ENCODE data around the gene CORO7.

CORO7 gene

GRCh38 chr16:4378161-4378666 lies 38.2 kb downstream of the CORO7 start:
- peaks cover 41% of the 10 kb centered on the region; the same call in 1 of the 2 replicates for H3K4me1 ChIP-seq (ENCODE audit: insufficient read depth, low read length)
- no peaks in the 10 kb centered on the region for H3K9me3 ChIP-seq (ENCODE audit: control insufficient read depth, insufficient read depth, low read length)
- no peak overlapping the region for H3K9ac ChIP-seq (ENCODE audit: low read depth, low read length)
- H3K36me3 ChIP-seq (ENCODE audit: insufficient read depth, low read length), result no peaks in the 10 kb centered on the region; the same call in 1 of the 2 replicates

- Histone ChIP-seq H3K4me1 (ENCODE audit: insufficient read depth, low read length) (peaks cover 46% of the 10 kb centered on the region), H3K36me3 (ENCODE audit: insufficient read depth, low read length) (no peaks in the 10 kb centered on the region; the same call in 1 of the 2 replicates), H3K9me3 (ENCODE audit: control insufficient read depth, insufficient read depth, low read length) (no peaks in the 10 kb centered on the region), H3K9ac (ENCODE audit: low read depth, low read length) (no peak overlapping the region)
Observed at GRCh38 chr16:4377573-4378154, 38.7 kb downstream of the CORO7 start.

GRCh38 chr16:4376893-4377572 lies 39.4 kb downstream of the CORO7 start:
- peaks cover 48% of the 10 kb centered on the region for H3K4me1 ChIP-seq (ENCODE audit: insufficient read depth, low read length)
- no peak overlapping the region; the same call in 1 of the 2 replicates for H3K9ac ChIP-seq (ENCODE audit: low read depth, low read length)
- no peaks in the 10 kb centered on the region; the same call in 1 of the 2 replicates for H3K36me3 ChIP-seq (ENCODE audit: insufficient read depth, low read length)
- no peaks in the 10 kb centered on the region for H3K9me3 ChIP-seq (ENCODE audit: control insufficient read depth, insufficient read depth, low read length)

GRCh38 chr16:4376126-4376892 lies 40.1 kb downstream of the CORO7 start:
- H3K36me3 ChIP-seq (ENCODE audit: insufficient read depth, low read length), result no peaks in the 10 kb centered on the region; the same call in 1 of the 2 replicates
- H3K9me3 ChIP-seq (ENCODE audit: control insufficient read depth, insufficient read depth, low read length), result no peaks in the 10 kb centered on the region
- peaks cover 48% of the 10 kb centered on the region for H3K4me1 ChIP-seq (ENCODE audit: insufficient read depth, low read length)
- H3K9ac ChIP-seq (ENCODE audit: low read depth, low read length), result no peak overlapping the region

- Histone ChIP-seq H3K36me3 (ENCODE audit: insufficient read depth, low read length) (no peaks in the 10 kb centered on the region; the same call in 1 of the 2 replicates), H3K4me1 (ENCODE audit: insufficient read depth, low read length) (peaks cover 48% of the 10 kb centered on the region), H3K9ac (ENCODE audit: low read depth, low read length) (no peak overlapping the region)
Observed at GRCh38 chr16:4375717-4376116, 40.7 kb downstream of the CORO7 start.

GRCh38 chr16:4373909-4374742 lies 42.3 kb downstream of the CORO7 start:
- H3K36me3 ChIP-seq (ENCODE audit: insufficient read depth, low read length), result no peaks in the 10 kb centered on the region; the same call in 1 of the 2 replicates
- no peaks in the 10 kb centered on the region for H3K9me3 ChIP-seq (ENCODE audit: control insufficient read depth, insufficient read depth, low read length)
- H3K4me1 ChIP-seq (ENCODE audit: insufficient read depth, low read length), result peaks cover 44% of the 10 kb centered on the region
- H3K9ac ChIP-seq (ENCODE audit: low read depth, low read length), result no peak overlapping the region

More at GRCh38 chr16:4375717-4376116, 40.7 kb downstream of the CORO7 start:
- H3K9me3 ChIP-seq (ENCODE audit: control insufficient read depth, insufficient read depth, low read length), result no peaks in the 10 kb centered on the region

- Histone ChIP-seq H3K9me3 (ENCODE audit: control insufficient read depth, insufficient read depth, low read length) (no peaks in the 10 kb centered on the region), H3K4me1 (ENCODE audit: insufficient read depth, low read length) (peaks cover 42% of the 10 kb centered on the region), H3K9ac (ENCODE audit: low read depth, low read length) (no peak overlapping the region; the same call in 1 of the 2 replicates), H3K36me3 (ENCODE audit: insufficient read depth, low read length) (no peaks in the 10 kb centered on the region)
Observed at GRCh38 chr16:4373356-4373908, 43.0 kb downstream of the CORO7 start.

GRCh38 chr16:4372578-4373355 lies 43.6 kb downstream of the CORO7 start:
- Histone ChIP-seq H3K9ac (ENCODE audit: low read depth, low read length) (peak overlapping the region; percentile 57; the same call in 1 of the 2 replicates), H3K9me3 (ENCODE audit: control insufficient read depth, insufficient read depth, low read length) (no peaks in the 10 kb centered on the region), H3K4me1 (ENCODE audit: insufficient read depth, low read length) (peaks cover 39% of the 10 kb centered on the region), H3K36me3 (ENCODE audit: insufficient read depth, low read length) (no peaks in the 10 kb centered on the region)

- Histone ChIP-seq H3K36me3 (ENCODE audit: insufficient read depth, low read length) (no peaks in the 10 kb centered on the region), H3K4me1 (ENCODE audit: insufficient read depth, low read length) (peaks cover 34% of the 10 kb centered on the region), H3K9ac (ENCODE audit: low read depth, low read length) (peak overlapping the region; percentile 57; the same call in 1 of the 2 replicates), H3K9me3 (ENCODE audit: control insufficient read depth, insufficient read depth, low read length) (no peaks in the 10 kb centered on the region)
Observed at GRCh38 chr16:4372001-4372577, 44.3 kb downstream of the CORO7 start.

- Histone ChIP-seq H3K9ac (ENCODE audit: low read depth, low read length) (peak within 1 kb of the TSS; percentile 57; the same call in 1 of the 2 replicates), H3K9me3 (ENCODE audit: control insufficient read depth, insufficient read depth, low read length) (no peaks in the 10 kb centered on the region), H3K4me1 (ENCODE audit: insufficient read depth, low read length) (peaks cover 31% of the 10 kb centered on the region), H3K36me3 (ENCODE audit: insufficient read depth, low read length) (no peaks in the 10 kb centered on the region)
Observed at GRCh38 chr16:4371357-4372000, 44.9 kb downstream of the CORO7 start, which contains the start of gene VASN. Gene VASN, plus strand, starts transcription at chr16:4371848. Its CDS starts 9,030 bp downstream, at chr16:4380878.

GRCh38 chr16:4370570-4371356 lies 45.6 kb downstream of the CORO7 start:
- Histone ChIP-seq H3K4me1 (ENCODE audit: insufficient read depth, low read length) (peaks cover 31% of the 10 kb centered on the region), H3K9ac (ENCODE audit: low read depth, low read length) (no peak overlapping the region), H3K9me3 (ENCODE audit: control insufficient read depth, insufficient read depth, low read length) (no peaks in the 10 kb centered on the region), H3K36me3 (ENCODE audit: insufficient read depth, low read length) (no peaks in the 10 kb centered on the region)

GRCh38 chr16:4370151-4370550 lies 46.2 kb downstream of the CORO7 start:
- peaks cover 30% of the 10 kb centered on the region for H3K4me1 ChIP-seq (ENCODE audit: insufficient read depth, low read length)

More at GRCh38 chr16:4370151-4370550, 46.2 kb downstream of the CORO7 start:
- no peaks in the 10 kb centered on the region for H3K36me3 ChIP-seq (ENCODE audit: insufficient read depth, low read length)
- H3K9me3 ChIP-seq (ENCODE audit: control insufficient read depth, insufficient read depth, low read length), result no peaks in the 10 kb centered on the region
- no peak overlapping the region for H3K9ac ChIP-seq (ENCODE audit: low read depth, low read length)
